Body of pancreas (tissue), 4 donors: ENCODE measurements around the gene CD2BP2. TPM values are rescaled to one million over a fixed set of nuclear protein-coding genes. Genes with fewer than 3 reads are reported as not detected.
"Not testable (repeated sequence)": the region's sequence is repeated elsewhere in the genome, so short reads cannot be mapped to it uniquely, and the experiment has no call there.

Source experiments
- ATAC-seq: fragments of 150-250 bp; one replicate; pipeline ENCODE4 v1.9.1; 2016
- DNase-seq, 4 donors: peaks; one replicate each; pipeline ENCODE4 v3.0.0-alpha.2; 2019
- H3K27ac ChIP-seq, 4 donors: fragments of 200-600 bp; sonication (generic); 1 replicate in 3 of 4; 2 replicates in 1 of 4; pipeline versions ENCODE4 v1.5.1 to v1.6.1; 2016 to 2019; ENCODE audit warnings: mild to moderate bottlenecking in 1 of 4, mixed read lengths in 1 of 4, moderate library complexity in 1 of 4
- H3K27me3 ChIP-seq, 2 donors: fragments of 200-600 bp; sonication (generic); one replicate each; pipeline ENCODE4 v1.6.0; 2016; ENCODE audit warnings: mild to moderate bottlenecking in 1 of 2
- H3K36me3 ChIP-seq, 2 donors: fragments of 200-600 bp; sonication (generic); replicated peaks in 1 of 2; 2 replicates each; pipeline ENCODE4 v1.5.1; 2016; ENCODE audit warnings: low read depth in 2 of 2; ENCODE audit not compliant: insufficient read depth in 1 of 2
- H3K4me1 ChIP-seq: fragments of 200-600 bp; sonication (generic); one replicate; pipeline ENCODE4 v1.6.0; 2016
- H3K4me3 ChIP-seq, 2 donors: fragments of 200-600 bp; sonication (generic); 1 replicate in 1 of 2; 2 replicates in 1 of 2; pipeline ENCODE4 v1.5.1; 2016 to 2019
- H3K9me3 ChIP-seq, 3 donors: fragments of 200-600 bp; sonication (generic); 1 replicate in 2 of 3; 2 replicates in 1 of 3; pipeline ENCODE4 v1.5.1; 2016
- POLR2A ChIP-seq, 3 donors: fragments of 450-650 bp; IDR thresholded peaks; one replicate each; pipeline ENCODE4 v1.6.1; 2016; ENCODE audit warnings: antibody characterized with exemption in 3 of 3, mild to moderate bottlenecking in 2 of 3
- WGBS, 2 donors: methylation state at CpG; one replicate each; pipeline ENCODE4 v1.1.5; 2017; 5-methylcytosine and 5-hydroxymethylcytosine counted together
- intact Hi-C: fragments of 100-400 bp; cut with DNase I; formaldehyde crosslinking; loops from one replicate; pipeline ENCODE4 v1.15.1; 2023
- total RNA-seq, 2 donors: library from RNA; depleted of rRNA; stranded (reverse); fragments of >200 nt; gene quantifications; one replicate each; pipeline ENCODE4 v1.1.0, GENCODE V29; 2016
- TF ChIP-seq, protein P1 (sequence below), 7 experiments: fragments of 450-650 bp in 4 of 7; fragments of 200-600 bp in 3 of 7; sonication (generic) in 3 of 7; IDR thresholded peaks; one replicate each; pipeline ENCODE4 v1.5.1; 2016 to 2019; ENCODE audit warnings: antibody characterized with exemption in 7 of 7

Gene CD2BP2
- total RNA-seq, 2 donors from 2014 or later, result 19.8 to 20.2 TPM

DNA sequence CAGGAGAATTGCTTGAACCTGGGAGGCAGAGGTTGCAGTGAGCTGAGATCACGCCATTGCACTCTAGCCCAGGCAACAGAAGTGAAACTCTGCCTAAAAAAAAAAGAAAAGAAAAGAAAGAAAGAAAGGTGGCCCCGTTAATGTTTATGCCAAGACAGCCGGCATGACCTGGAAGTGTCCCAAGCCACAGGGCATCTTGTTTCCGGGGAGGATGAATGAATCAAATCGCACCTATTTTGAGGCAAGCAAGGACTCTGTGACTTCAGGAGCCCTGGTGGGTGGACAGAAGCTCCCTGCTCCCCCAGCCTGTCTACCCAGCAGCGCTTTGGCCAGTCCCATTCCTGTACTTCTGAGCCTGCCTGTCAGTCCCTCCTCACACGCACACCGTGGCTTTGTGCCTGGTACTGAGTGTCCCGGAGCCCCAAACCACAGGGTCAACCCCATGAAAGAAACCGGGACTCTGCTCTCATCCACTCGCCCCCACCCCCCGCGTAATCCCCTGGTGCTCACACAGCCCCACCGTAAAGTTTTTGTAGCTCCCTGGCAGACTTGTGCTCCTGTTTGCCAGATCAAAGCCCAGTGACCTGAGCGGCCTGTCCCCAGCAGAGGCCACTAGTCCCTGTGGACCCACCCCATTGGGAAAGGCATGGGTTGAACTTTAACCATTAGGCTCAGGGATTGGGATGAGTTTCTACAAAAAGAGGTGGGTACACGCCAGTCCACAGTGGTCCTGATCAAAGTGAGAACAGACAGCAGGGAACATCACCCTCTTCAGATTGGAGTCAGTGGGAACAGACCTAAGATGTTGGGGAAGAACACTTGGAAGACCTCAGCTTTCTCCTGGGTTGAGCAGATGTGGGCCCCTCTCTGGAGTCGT, 19.3 kb downstream of the CD2BP2 start:
- DNase-seq, result peak; percentile 22 to 45 (median 32)
- Histone ChIP-seq H3K27ac (peak overlapping the region; percentile 89 to 98 (median 95)), H3K27me3 (no peaks in the 10 kb centered on the region), H3K4me1 (peaks cover 8% of the 10 kb centered on the region), H3K36me3 (no peaks in the 10 kb centered on the region), H3K9me3 (no peaks in the 10 kb centered on the region), H3K4me3 (peak overlapping the region; percentile 62 to 83)
- peak; percentile 5 for ATAC-seq
- intact Hi-C loops, result no loop called here
- no peak for TF ChIP-seq POLR2A (IDR thresholded peaks at IDR 0.05)
- TF ChIP-seq, protein P1, sequence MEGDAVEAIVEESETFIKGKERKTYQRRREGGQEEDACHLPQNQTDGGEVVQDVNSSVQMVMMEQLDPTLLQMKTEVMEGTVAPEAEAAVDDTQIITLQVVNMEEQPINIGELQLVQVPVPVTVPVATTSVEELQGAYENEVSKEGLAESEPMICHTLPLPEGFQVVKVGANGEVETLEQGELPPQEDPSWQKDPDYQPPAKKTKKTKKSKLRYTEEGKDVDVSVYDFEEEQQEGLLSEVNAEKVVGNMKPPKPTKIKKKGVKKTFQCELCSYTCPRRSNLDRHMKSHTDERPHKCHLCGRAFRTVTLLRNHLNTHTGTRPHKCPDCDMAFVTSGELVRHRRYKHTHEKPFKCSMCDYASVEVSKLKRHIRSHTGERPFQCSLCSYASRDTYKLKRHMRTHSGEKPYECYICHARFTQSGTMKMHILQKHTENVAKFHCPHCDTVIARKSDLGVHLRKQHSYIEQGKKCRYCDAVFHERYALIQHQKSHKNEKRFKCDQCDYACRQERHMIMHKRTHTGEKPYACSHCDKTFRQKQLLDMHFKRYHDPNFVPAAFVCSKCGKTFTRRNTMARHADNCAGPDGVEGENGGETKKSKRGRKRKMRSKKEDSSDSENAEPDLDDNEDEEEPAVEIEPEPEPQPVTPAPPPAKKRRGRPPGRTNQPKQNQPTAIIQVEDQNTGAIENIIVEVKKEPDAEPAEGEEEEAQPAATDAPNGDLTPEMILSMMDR (IDR thresholded peaks at IDR 0.05), result no peak
- 31 to 32% methylated on average over 12 to 17 of the region's 17 CpGs for WGBS, 2 donors

GRCh38 chr16:30335028-30335597, 20.0 kb downstream of the CD2BP2 start:
- WGBS, 2 donors, result 0% methylated on average over 3 to 40 of the region's 70 CpGs
- intact Hi-C loops, H3K27me3 ChIP-seq, H3K36me3 ChIP-seq, H3K4me1 ChIP-seq, H3K9me3 ChIP-seq: not testable (repeated sequence)
- H3K27ac ChIP-seq, result peak overlapping the region; percentile 89 to 98 (median 95)
- peak overlapping the region; percentile 62 to 83 for H3K4me3 ChIP-seq
- peak; percentile 85 to 91 (median 86) for DNase-seq
- peak; percentile 72 to 78 (median 76) for TF ChIP-seq POLR2A (IDR thresholded peaks at IDR 0.05)
- ATAC-seq, result peak; percentile 90

DNA sequence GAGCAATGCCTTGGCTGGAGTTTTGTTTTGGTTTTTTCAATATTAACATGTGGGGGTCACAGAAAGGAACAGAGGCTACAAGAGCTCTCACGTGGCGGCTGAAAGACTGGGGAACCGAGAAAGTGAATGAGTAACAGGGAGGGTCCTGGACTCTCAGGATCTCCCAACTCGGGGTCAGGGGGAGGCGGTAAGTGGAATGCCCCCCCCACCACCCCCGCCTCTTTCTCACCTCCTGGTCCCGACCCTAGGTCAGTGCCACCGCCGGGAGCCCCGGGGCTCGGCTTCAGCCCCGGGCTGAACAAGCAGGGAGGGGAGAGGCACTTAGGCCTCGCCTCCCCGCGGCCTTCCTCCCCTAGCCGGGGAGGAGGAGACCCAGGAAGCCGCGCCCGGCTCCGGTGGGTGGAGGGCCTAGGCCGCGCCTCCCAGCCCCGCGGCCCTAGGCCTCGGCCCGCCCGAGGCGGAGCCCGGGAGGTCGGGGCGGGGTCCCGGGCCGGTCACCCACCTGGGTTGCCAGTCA, 20.6 kb downstream of the CD2BP2 start:
- H3K4me3 ChIP-seq, result peak overlapping the region; percentile 62 to 83
- intact Hi-C loops, H3K36me3 ChIP-seq, H3K27me3 ChIP-seq, H3K9me3 ChIP-seq, H3K4me1 ChIP-seq: not testable (repeated sequence)
- peak overlapping the region; percentile 89 to 98 (median 95) for H3K27ac ChIP-seq
- DNase-seq (peak; percentile 85 to 90 (median 86)), ATAC-seq (peak; percentile 94)
- 0% methylated on average over 5 to 20 of the region's 33 CpGs for WGBS, 2 donors

GRCh38 chr16:30324220-30324619, 30.9 kb downstream of the CD2BP2 start:
- H3K27me3 ChIP-seq, H3K4me3 ChIP-seq, intact Hi-C loops, DNase-seq, ATAC-seq, H3K9me3 ChIP-seq, H3K4me1 ChIP-seq, H3K36me3 ChIP-seq, H3K27ac ChIP-seq: not testable (repeated sequence)
- 92 to 95% methylated on average over 6 of the region's 6 CpGs for WGBS, 2 donors

- intact Hi-C loops, result not testable (repeated sequence)
These were observed 36.5 kb downstream of the CD2BP2 start for GRCh38 chr16:30318647-30319046.

DNA sequence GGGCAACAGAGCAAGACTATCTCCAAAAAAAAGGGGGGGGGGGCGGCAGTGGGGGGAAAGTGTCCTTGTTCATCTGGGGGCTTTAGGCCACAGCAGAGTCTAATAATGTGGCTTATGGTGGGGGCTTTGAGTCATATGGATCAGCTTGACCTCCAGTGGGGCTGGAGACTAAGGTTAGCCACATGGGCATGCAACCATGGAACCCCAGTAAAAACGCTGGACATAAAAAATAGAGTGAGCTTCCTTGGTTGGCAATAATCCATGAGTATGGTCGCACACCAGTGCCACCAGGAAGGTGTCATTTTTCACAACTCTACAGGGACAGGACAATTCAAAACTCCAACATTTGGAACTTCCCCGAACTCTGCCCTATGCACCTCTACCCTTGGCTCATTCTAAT, 44.2 kb downstream of the CD2BP2 start:
- 56% methylated on average over 2 of the region's 4 CpGs; no CpG with 5 or more reads in 1 of the 2 donors for WGBS, 2 donors

More at GRCh38 chr16:30318647-30319046, 36.5 kb downstream of the CD2BP2 start:
- not testable (repeated sequence) for H3K36me3 ChIP-seq, H3K4me3 ChIP-seq, DNase-seq, H3K27me3 ChIP-seq, H3K4me1 ChIP-seq, H3K27ac ChIP-seq, ATAC-seq, H3K9me3 ChIP-seq
- WGBS, 2 donors, result 79 to 80% methylated on average over 2 of the region's 2 CpGs

GRCh38 chr16:30309255-30309654, 45.9 kb downstream of the CD2BP2 start:
- not testable (repeated sequence) for H3K27ac ChIP-seq
- WGBS, 2 donors, result 83 to 89% methylated on average over 5 of the region's 5 CpGs

More for the DNA sequence above, 44.2 kb downstream of the CD2BP2 start:
- H3K9me3 ChIP-seq, H3K4me3 ChIP-seq, H3K4me1 ChIP-seq, H3K27me3 ChIP-seq, intact Hi-C loops, DNase-seq, ATAC-seq, H3K36me3 ChIP-seq, H3K27ac ChIP-seq: not testable (repeated sequence)

More at GRCh38 chr16:30309255-30309654, 45.9 kb downstream of the CD2BP2 start:
- H3K4me1 ChIP-seq, intact Hi-C loops, H3K36me3 ChIP-seq, H3K27me3 ChIP-seq, ATAC-seq, H3K4me3 ChIP-seq, H3K9me3 ChIP-seq, DNase-seq: not testable (repeated sequence)

Other genes starting within 250 kb of the CD2BP2 start
- gene GDPD3, start 241.8 kb downstream of the CD2BP2 start, total RNA-seq, result 1 to 10 TPM in 1 of 2 donors, not detected in 1; 1.8 TPM
- 10 to 100 TPM; 28.8 to 35.3 TPM for gene MAPK3, start 232.1 kb downstream of the CD2BP2 start, total RNA-seq
- gene CORO1A, start 171.7 kb downstream of the CD2BP2 start, total RNA-seq, result 10 to 100 TPM in 1 of 2 donors, 1 to 10 TPM in 1; 8.2 to 17.4 TPM
- gene BOLA2B, start 161.6 kb downstream of the CD2BP2 start, total RNA-seq, result 10 to 100 TPM; 47.5 to 54.7 TPM
- 10 to 100 TPM; 41.5 to 65.3 TPM for gene SLX1A, start 161.4 kb downstream of the CD2BP2 start, total RNA-seq
- gene SULT1A3, start 156.1 kb downstream of the CD2BP2 start, total RNA-seq, result 10 to 100 TPM in 1 of 2 donors, 1 to 10 TPM in 1; 5.7 to 63.3 TPM
- 1 to 10 TPM in 1 of 2 donors, under 1 TPM in 1; 0.33 to 3.1 TPM for gene NPIPB13, start 106.8 kb downstream of the CD2BP2 start, total RNA-seq
- gene TBC1D10B, start 15.2 kb upstream of the CD2BP2 start, total RNA-seq, result 10 to 100 TPM; 17.9 to 22.1 TPM
- gene MYL11, start 19.5 kb upstream of the CD2BP2 start, total RNA-seq, result not detected
- gene SEPTIN1, start 27.3 kb upstream of the CD2BP2 start, total RNA-seq, result under 1 TPM; 0.26 to 0.33 TPM
- gene ZNF48, start 40.1 kb upstream of the CD2BP2 start, total RNA-seq, result 10 to 100 TPM in 1 of 2 donors, 1 to 10 TPM in 1; 9.3 to 12.2 TPM
- 10 to 100 TPM; 16.6 to 18.8 TPM for gene ZNF771, start 52.3 kb upstream of the CD2BP2 start, total RNA-seq
- 10 to 100 TPM in 1 of 2 donors, 1 to 10 TPM in 1; 3.3 to 15.0 TPM for gene DCTPP1, start 74.7 kb upstream of the CD2BP2 start, total RNA-seq
- 10 to 100 TPM; 28.0 to 29.6 TPM for gene SEPHS2, start 90.6 kb upstream of the CD2BP2 start, total RNA-seq
- 1 to 10 TPM; 1.3 to 9.2 TPM for gene ITGAL, start 117.4 kb upstream of the CD2BP2 start, total RNA-seq
- gene ZNF768, start 171.3 kb upstream of the CD2BP2 start, total RNA-seq, result 10 to 100 TPM; 17.8 to 24.1 TPM
- gene ZNF747, start 179.6 kb upstream of the CD2BP2 start, total RNA-seq, result 10 to 100 TPM; 10.2 to 11.4 TPM
- gene ZNF764, start 203.1 kb upstream of the CD2BP2 start, total RNA-seq, result 10 to 100 TPM in 1 of 2 donors, 1 to 10 TPM in 1; 8.3 to 23.7 TPM
- 10 to 100 TPM; 19.2 to 27.4 TPM for gene ZNF688, start 216.4 kb upstream of the CD2BP2 start, total RNA-seq
- gene ZNF785, start 230.4 kb upstream of the CD2BP2 start, total RNA-seq, result 10 to 100 TPM; 10.9 to 16.1 TPM